ENCODE measurements around the gene SPTSSA. TPM values are rescaled to one million over a fixed set of nuclear protein-coding genes. Genes with fewer than 3 reads are reported as not detected.

SPTSSA gene
- total and polyA plus RNA-seq, 3 experiments from 2014 or later = 9.9 to 12.0 (median 11.6) TPM

- no peak overlapping the region for H3K4me3 Mint-ChIP-seq
- H3K27me3 Mint-ChIP-seq = peaks cover 0 to 3% of the 10 kb centered on the region in 2 donors
- no peak for DNase-seq
- no peaks in the 10 kb centered on the region for H3K9me3 ChIP-seq (ENCODE audit: low read length)
- no peak overlapping the region for H3K27ac ChIP-seq (ENCODE audit: low read depth, low read length)
- ChIA-PET CTCF (interaction anchor here (1.6 kb wide), 1 partner anchor 167 kb away, joined by 3 read pairs; no protein-coding TSS in a partner anchor), POLR2A (no interaction called here)
- no peaks in the 10 kb centered on the region for H3K9me3 Mint-ChIP-seq
- H3K4me3 ChIP-seq (ENCODE audit: low read length) = no peak overlapping the region
- no peaks in the 10 kb centered on the region for H3K36me3 Mint-ChIP-seq
- no peaks in the 10 kb centered on the region for H3K4me1 ChIP-seq (ENCODE audit: insufficient read depth, low read length)
- H3K27ac Mint-ChIP-seq = peak overlapping the region in 1 of 8 donors; percentile 6
- no peaks in the 10 kb centered on the region for H3K27me3 ChIP-seq (ENCODE audit: insufficient read depth, low read length, poor library complexity, severe bottlenecking)
- no peaks in the 10 kb centered on the region for H3K4me1 Mint-ChIP-seq
- H3K36me3 ChIP-seq (ENCODE audit: insufficient read depth, low read length) = no peaks in the 10 kb centered on the region
Measured at GRCh38 chr14:34498684-34499412, 36.8 kb upstream of the SPTSSA start.

- CTCF ChIA-PET = no interaction called here
- H3K27ac Mint-ChIP-seq = no peak overlapping the region
- no peaks in the 10 kb centered on the region for H3K36me3 ChIP-seq (ENCODE audit: insufficient read depth, low read length)
Measured at GRCh38 chr14:34496679-34497513, 34.9 kb upstream of the SPTSSA start.

GRCh38 chr14:34496007-34496678 lies 34.1 kb upstream of the SPTSSA start:
- CTCF ChIA-PET = interaction anchor here (0.7 kb wide), 1 partner anchor 98 kb away, joined by 3 read pairs; no protein-coding TSS in a partner anchor
- Histone ChIP-seq H3K4me3 (ENCODE audit: low read length) (no peak overlapping the region), H3K36me3 (ENCODE audit: insufficient read depth, low read length) (no peaks in the 10 kb centered on the region), H3K27ac (ENCODE audit: low read depth, low read length) (no peak overlapping the region), H3K27me3 (ENCODE audit: insufficient read depth, low read length, poor library complexity, severe bottlenecking) (no peaks in the 10 kb centered on the region), H3K9me3 (ENCODE audit: low read length) (no peaks in the 10 kb centered on the region), H3K4me1 (ENCODE audit: insufficient read depth, low read length) (no peaks in the 10 kb centered on the region)
- Mint-ChIP-seq H3K4me1 (no peaks in the 10 kb centered on the region), H3K4me3 (no peak overlapping the region), H3K36me3 (no peaks in the 10 kb centered on the region), H3K9me3 (no peaks in the 10 kb centered on the region), H3K27me3 (peaks cover 0 to 3% of the 10 kb centered on the region in 2 donors), H3K27ac (no peak overlapping the region)
- POLR2A ChIA-PET = no interaction called here
- DNase-seq = no peak

More at GRCh38 chr14:34496679-34497513, 34.9 kb upstream of the SPTSSA start:
- Histone ChIP-seq H3K4me1 (ENCODE audit: insufficient read depth, low read length) (no peaks in the 10 kb centered on the region), H3K9me3 (ENCODE audit: low read length) (no peaks in the 10 kb centered on the region), H3K4me3 (ENCODE audit: low read length) (no peak overlapping the region), H3K27ac (ENCODE audit: low read depth, low read length) (peak overlapping the region; percentile 35), H3K27me3 (ENCODE audit: insufficient read depth, low read length, poor library complexity, severe bottlenecking) (no peaks in the 10 kb centered on the region)
- H3K27me3 Mint-ChIP-seq = peaks cover 0 to 3% of the 10 kb centered on the region in 2 donors
- DNase-seq = no peak
- no peaks in the 10 kb centered on the region for H3K36me3 Mint-ChIP-seq
- no peaks in the 10 kb centered on the region for H3K9me3 Mint-ChIP-seq
- H3K4me3 Mint-ChIP-seq = no peak overlapping the region
- POLR2A ChIA-PET = no interaction called here
- H3K4me1 Mint-ChIP-seq = no peaks in the 10 kb centered on the region

DNA sequence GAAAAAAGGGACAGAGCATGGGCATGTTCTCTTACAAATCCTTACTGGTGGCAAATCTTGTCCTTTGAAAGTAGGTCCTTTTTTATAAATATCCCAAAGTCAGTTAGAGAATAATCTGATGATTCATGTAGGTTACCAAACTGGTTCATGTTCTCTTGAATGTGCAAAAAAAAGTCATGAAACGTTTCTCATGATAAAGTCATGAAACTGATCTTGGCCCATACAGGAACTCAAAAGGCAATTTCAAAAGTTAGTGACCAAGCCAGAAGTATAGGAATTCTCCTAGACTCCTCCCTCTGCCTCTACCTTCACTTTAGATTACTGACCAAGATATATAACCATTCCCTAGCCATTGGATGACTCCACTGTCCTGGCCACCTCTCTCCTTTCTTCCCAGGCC lies 27.3 kb upstream of the SPTSSA start:
- Histone ChIP-seq H3K27ac (ENCODE audit: low read depth, low read length) (no peak overlapping the region), H3K9me3 (ENCODE audit: low read length) (no peaks in the 10 kb centered on the region), H3K4me1 (ENCODE audit: insufficient read depth, low read length) (no peaks in the 10 kb centered on the region), H3K36me3 (ENCODE audit: insufficient read depth, low read length) (no peaks in the 10 kb centered on the region), H3K27me3 (ENCODE audit: insufficient read depth, low read length, poor library complexity, severe bottlenecking) (no peaks in the 10 kb centered on the region), H3K4me3 (ENCODE audit: low read length) (no peak overlapping the region)
- Mint-ChIP-seq H3K4me1 (no peaks in the 10 kb centered on the region), H3K27me3 (no peaks in the 10 kb centered on the region), H3K4me3 (no peak overlapping the region), H3K27ac (no peak overlapping the region), H3K9me3 (no peaks in the 10 kb centered on the region), H3K36me3 (no peaks in the 10 kb centered on the region)
- no peak for DNase-seq
- POLR2A ChIA-PET = interaction anchor here (0.7 kb wide), 1 partner anchor 22 kb away, joined by 3 read pairs; no protein-coding TSS in a partner anchor
- CTCF ChIA-PET = no interaction called here

- Mint-ChIP-seq H3K27me3 (no peaks in the 10 kb centered on the region), H3K36me3 (no peaks in the 10 kb centered on the region), H3K4me1 (no peaks in the 10 kb centered on the region), H3K9me3 (no peaks in the 10 kb centered on the region), H3K4me3 (no peak overlapping the region), H3K27ac (no peak overlapping the region)
- no peaks in the 10 kb centered on the region for H3K36me3 ChIP-seq (ENCODE audit: insufficient read depth, low read length)
- DNase-seq = no peak
- H3K27ac ChIP-seq (ENCODE audit: low read depth, low read length) = no peak overlapping the region
- CTCF ChIA-PET = no interaction called here
- POLR2A ChIA-PET = interaction anchor here (0.7 kb wide), 1 partner anchor 23 kb away, joined by 3 read pairs; no protein-coding TSS in a partner anchor
- H3K4me3 ChIP-seq (ENCODE audit: low read length) = no peak overlapping the region
- H3K9me3 ChIP-seq (ENCODE audit: low read length) = no peaks in the 10 kb centered on the region
- no peaks in the 10 kb centered on the region for H3K27me3 ChIP-seq (ENCODE audit: insufficient read depth, low read length, poor library complexity, severe bottlenecking)
- no peaks in the 10 kb centered on the region for H3K4me1 ChIP-seq (ENCODE audit: insufficient read depth, low read length)
Measured at GRCh38 chr14:34488528-34488927, 26.5 kb upstream of the SPTSSA start.

DNA sequence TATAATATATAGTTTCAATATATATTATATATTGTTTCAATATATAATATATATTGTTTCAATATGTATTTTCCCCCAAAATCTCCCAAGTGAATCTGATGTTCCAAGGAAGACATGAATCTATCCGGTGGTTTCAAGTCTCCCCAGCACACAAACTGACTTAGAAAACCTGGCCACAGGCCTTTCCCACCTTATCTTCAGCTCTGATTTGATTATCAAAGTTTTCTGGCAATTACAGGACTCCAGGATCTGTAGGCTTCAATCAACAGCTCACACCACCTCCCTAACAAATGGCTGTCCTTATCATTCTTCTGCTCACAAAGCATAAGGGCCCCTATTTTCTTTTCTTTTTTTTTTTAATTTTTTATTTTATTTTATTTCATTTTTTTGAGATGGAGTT lies 22.7 kb upstream of the SPTSSA start:
- ChIA-PET CTCF (no interaction called here), POLR2A (no interaction called here)
- no peak for DNase-seq
- Mint-ChIP-seq H3K36me3 (no peaks in the 10 kb centered on the region), H3K27ac (no peak overlapping the region), H3K4me1 (no peaks in the 10 kb centered on the region), H3K9me3 (no peaks in the 10 kb centered on the region), H3K4me3 (no peak overlapping the region), H3K27me3 (no peaks in the 10 kb centered on the region)
- Histone ChIP-seq H3K27ac (ENCODE audit: low read depth, low read length) (no peak overlapping the region), H3K9me3 (ENCODE audit: low read length) (no peaks in the 10 kb centered on the region), H3K27me3 (ENCODE audit: insufficient read depth, low read length, poor library complexity, severe bottlenecking) (no peaks in the 10 kb centered on the region), H3K4me3 (ENCODE audit: low read length) (no peak overlapping the region), H3K36me3 (ENCODE audit: insufficient read depth, low read length) (no peaks in the 10 kb centered on the region), H3K4me1 (ENCODE audit: insufficient read depth, low read length) (no peaks in the 10 kb centered on the region)

- no peak overlapping the region for H3K4me3 Mint-ChIP-seq
Measured at GRCh38 chr14:34482463-34482862, 20.4 kb upstream of the SPTSSA start.

DNA sequence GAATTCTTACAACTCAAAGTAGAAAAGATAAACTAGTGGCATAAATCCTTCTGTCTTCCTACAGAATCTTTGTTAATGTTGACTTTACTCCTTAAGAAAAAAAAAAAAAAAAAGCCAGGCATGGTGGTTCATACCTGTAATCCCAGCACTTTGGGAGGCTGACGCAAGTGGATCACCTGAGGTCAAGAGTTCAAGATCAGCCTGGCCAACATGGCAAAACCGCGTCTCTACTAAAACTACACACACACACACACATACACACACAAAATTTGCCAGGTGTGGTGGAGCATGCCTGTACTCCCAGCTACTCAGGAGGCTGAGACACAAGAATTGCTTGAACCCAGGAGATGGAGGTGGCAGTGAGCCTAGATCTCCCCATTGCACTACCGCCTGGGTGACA lies 17.7 kb upstream of the SPTSSA start:
- CTCF ChIA-PET = no interaction called here
- H3K27me3 Mint-ChIP-seq = no peaks in the 10 kb centered on the region
- no peaks in the 10 kb centered on the region for H3K27me3 ChIP-seq (ENCODE audit: insufficient read depth, low read length, poor library complexity, severe bottlenecking)

More at GRCh38 chr14:34482463-34482862, 20.4 kb upstream of the SPTSSA start:
- no peaks in the 10 kb centered on the region for H3K27me3 ChIP-seq (ENCODE audit: insufficient read depth, low read length, poor library complexity, severe bottlenecking)
- no peaks in the 10 kb centered on the region for H3K36me3 Mint-ChIP-seq
- H3K4me1 ChIP-seq (ENCODE audit: insufficient read depth, low read length) = no peaks in the 10 kb centered on the region
- H3K27ac ChIP-seq (ENCODE audit: low read depth, low read length) = no peak overlapping the region
- no peaks in the 10 kb centered on the region for H3K9me3 Mint-ChIP-seq
- CTCF ChIA-PET = interaction anchor here (0.7 kb wide), 1 partner anchor 93 kb away, joined by 4 read pairs; no protein-coding TSS in a partner anchor
- no peaks in the 10 kb centered on the region for H3K27me3 Mint-ChIP-seq
- H3K9me3 ChIP-seq (ENCODE audit: low read length) = no peaks in the 10 kb centered on the region
- H3K36me3 ChIP-seq (ENCODE audit: insufficient read depth, low read length) = no peaks in the 10 kb centered on the region
- H3K4me3 ChIP-seq (ENCODE audit: low read length) = no peak overlapping the region
- no peak for DNase-seq
- no peak overlapping the region for H3K27ac Mint-ChIP-seq
- POLR2A ChIA-PET = no interaction called here
- no peaks in the 10 kb centered on the region for H3K4me1 Mint-ChIP-seq

More for the DNA sequence above, 17.7 kb upstream of the SPTSSA start:
- H3K4me1 ChIP-seq (ENCODE audit: insufficient read depth, low read length) = no peaks in the 10 kb centered on the region
- H3K9me3 Mint-ChIP-seq = no peaks in the 10 kb centered on the region
- H3K27ac ChIP-seq (ENCODE audit: low read depth, low read length) = no peak overlapping the region
- no peaks in the 10 kb centered on the region for H3K4me1 Mint-ChIP-seq
- no peaks in the 10 kb centered on the region for H3K9me3 ChIP-seq (ENCODE audit: low read length)
- no peaks in the 10 kb centered on the region for H3K36me3 ChIP-seq (ENCODE audit: insufficient read depth, low read length)
- no peak overlapping the region for H3K4me3 Mint-ChIP-seq
- DNase-seq = no peak
- H3K4me3 ChIP-seq (ENCODE audit: low read length) = no peak overlapping the region
- POLR2A ChIA-PET = interaction anchor here (0.6 kb wide), 1 partner anchor 69 kb away, joined by 4 read pairs; no protein-coding TSS in a partner anchor
- H3K36me3 Mint-ChIP-seq = no peaks in the 10 kb centered on the region
- H3K27ac Mint-ChIP-seq = no peak overlapping the region

Data from CD8-positive, alpha-beta memory T cell (primary cell).